Dedifferentiated amniotic fluid mesenchymal stem cell (primary cell): ENCODE results near the gene SMG6.
"Not testable (repeated sequence)": the region's sequence is repeated elsewhere in the genome, so short reads cannot be mapped to it uniquely, and the experiment has no call there.

ENCODE experiments used
- DNase-seq: peaks from one replicate; pipeline ENCODE4 v3.0.0-alpha.2; 2016; ENCODE audit errors: extremely low spot score

Gene SMG6

GRCh38 chr17:2304931-2305330 lies 1.3 kb upstream of the SMG6 start:
- no peak for DNase-seq

- no peak for DNase-seq
Observed at GRCh38 chr17:2302778-2303203, 794 bp downstream of the SMG6 start.

- DNase-seq = no peak
Observed at GRCh38 chr17:2299756-2300155, 3.8 kb downstream of the SMG6 start.

- DNase-seq = no peak
Observed at GRCh38 chr17:2299136-2299535, 4.4 kb downstream of the SMG6 start.

GRCh38 chr17:2297023-2297422 lies 6.6 kb downstream of the SMG6 start:
- no peak for DNase-seq

- DNase-seq = no peak
Observed at GRCh38 chr17:2295575-2295974, 8.0 kb downstream of the SMG6 start.

GRCh38 chr17:2292100-2292499 lies 11.5 kb downstream of the SMG6 start:
- DNase-seq = peak; percentile 26

GRCh38 chr17:2289878-2290478 lies 13.6 kb downstream of the SMG6 start:
- no peak for DNase-seq

GRCh38 chr17:2283302-2283701 lies 20.3 kb downstream of the SMG6 start:
- no peak for DNase-seq

- peak; percentile 85 for DNase-seq
Observed at GRCh38 chr17:2282297-2282873, 21.2 kb downstream of the SMG6 start.

GRCh38 chr17:2279707-2280106 lies 23.9 kb downstream of the SMG6 start:
- DNase-seq = no peak

GRCh38 chr17:2277429-2278170 lies 26.0 kb downstream of the SMG6 start:
- DNase-seq = no peak

- no peak for DNase-seq
Observed at GRCh38 chr17:2275722-2276121, 27.9 kb downstream of the SMG6 start.

- DNase-seq = no peak
Observed at GRCh38 chr17:2274414-2274813, 29.2 kb downstream of the SMG6 start.

GRCh38 chr17:2271985-2272702 lies 31.4 kb downstream of the SMG6 start:
- no peak for DNase-seq

- no peak for DNase-seq
Observed at GRCh38 chr17:2267354-2267753, 36.2 kb downstream of the SMG6 start.

- no peak for DNase-seq
Observed at GRCh38 chr17:2266865-2267228, 36.7 kb downstream of the SMG6 start.

- no peak for DNase-seq
Observed at GRCh38 chr17:2266045-2266864, 37.3 kb downstream of the SMG6 start.

GRCh38 chr17:2265166-2265565 lies 38.4 kb downstream of the SMG6 start:
- not testable (repeated sequence) for DNase-seq

GRCh38 chr17:2264067-2264860 lies 39.3 kb downstream of the SMG6 start:
- no peak for DNase-seq
